ENCODE measurements around the gene CEP120.
"Not testable (repeated sequence)": the region's sequence is repeated elsewhere in the genome, so short reads cannot be mapped to it uniquely, and the experiment has no call there.

The CEP120 gene

DNA sequence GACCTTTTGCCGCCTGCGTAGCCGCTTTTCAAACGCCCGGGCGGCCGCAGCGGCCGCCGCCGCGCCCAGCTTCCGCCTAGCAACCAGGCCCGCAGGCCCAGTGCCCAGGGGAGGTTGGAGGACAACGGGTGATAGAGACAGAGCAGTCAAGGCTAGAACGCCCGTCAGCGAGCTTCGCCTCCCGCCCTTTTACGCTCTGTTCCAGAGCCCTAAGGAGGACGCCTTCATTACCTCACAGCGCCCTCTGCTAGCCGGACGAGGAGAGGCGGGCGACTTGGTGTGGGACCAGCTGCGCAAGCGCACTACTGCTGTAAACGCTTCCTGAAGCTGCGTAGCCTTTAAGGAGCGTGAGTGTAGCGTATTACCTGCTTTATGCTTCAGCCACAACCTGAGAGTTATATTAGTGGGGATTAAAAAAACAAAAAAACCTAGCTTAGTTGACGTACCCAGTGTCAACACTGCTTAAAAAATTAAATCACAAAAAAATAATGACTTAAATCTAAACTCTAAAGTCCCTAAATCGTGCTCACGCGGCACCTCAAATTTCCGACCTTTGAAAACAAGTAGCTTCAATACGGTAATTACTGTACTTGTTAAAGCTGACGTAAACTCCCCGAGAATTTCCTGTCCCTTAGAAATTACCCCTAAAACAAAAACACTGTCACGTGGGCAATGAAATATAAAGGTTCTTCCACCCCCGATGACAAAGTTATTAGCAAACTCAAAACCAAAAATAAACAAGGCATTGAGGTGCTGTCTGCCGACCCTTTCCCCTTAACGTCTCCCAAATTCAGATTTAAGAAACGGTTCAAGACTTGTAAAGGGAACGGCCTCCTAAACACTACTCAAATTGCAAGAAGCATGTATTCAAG, at the start of gene CEP120:
TSS of gene CEP120 (minus strand) at position 126 of the 872 bp plus-strand sequence. CDS start 405 bp downstream, outside the sequence.
- Histone ChIP-seq H3K4me3 (ENCODE audit: low read length) (peak within 1 kb of the TSS; percentile 72), H3K27ac (ENCODE audit: low read depth, low read length) (peak within 1 kb of the TSS; percentile 76), H3K4me1 (ENCODE audit: control insufficient read depth, insufficient read depth, low read length) (peaks cover 5% of the 10 kb centered on the region), H3K27me3 (ENCODE audit: control insufficient read depth, insufficient read depth, low read length) (no peaks in the 10 kb centered on the region), H3K36me3 (ENCODE audit: control insufficient read depth, insufficient read depth, low read length) (peaks cover 2% of the 10 kb centered on the region), H3K9ac (ENCODE audit: low read length) (peak within 1 kb of the TSS; percentile 46)

DNA sequence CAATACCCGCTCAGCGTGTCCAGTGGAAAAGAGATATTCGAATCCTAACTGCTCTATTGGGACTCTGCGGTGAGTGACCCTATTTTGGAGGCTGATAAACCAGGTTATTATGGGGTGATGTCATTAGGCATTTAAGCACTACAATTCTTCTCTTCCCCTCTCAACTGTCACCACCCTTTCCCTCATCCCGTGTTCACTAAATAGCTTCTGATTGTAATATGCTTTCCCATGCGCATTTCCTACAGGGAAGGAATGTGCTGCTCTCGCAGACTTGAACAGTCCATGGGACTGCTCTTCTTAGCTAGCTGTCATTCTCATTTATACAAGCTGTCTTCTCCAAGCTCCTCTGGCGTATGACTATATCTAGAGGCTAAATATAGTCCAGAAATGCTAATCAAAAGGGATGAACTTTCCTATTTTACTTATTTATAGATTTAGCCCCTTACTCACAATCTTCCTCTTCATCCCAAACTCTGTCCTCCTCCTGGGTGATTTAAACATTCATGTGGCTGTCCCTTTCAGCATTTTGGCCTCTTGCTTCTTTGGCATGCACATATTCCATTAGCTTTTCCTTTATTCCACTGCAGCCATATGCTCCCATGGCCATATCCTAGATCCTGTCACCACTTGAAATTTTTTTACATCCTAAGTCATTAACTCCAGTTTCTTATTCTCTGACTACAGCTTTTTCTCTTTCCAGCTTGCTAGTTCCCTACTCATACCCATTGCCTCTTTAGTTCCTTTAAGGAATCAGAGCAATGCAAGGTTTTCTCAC, 49.1 kb upstream of the CEP120 start:
- Histone ChIP-seq H3K27ac (ENCODE audit: low read depth, low read length) (no peak overlapping the region), H3K36me3 (ENCODE audit: control insufficient read depth, insufficient read depth, low read length) (no peaks in the 10 kb centered on the region), H3K4me1 (ENCODE audit: control insufficient read depth, insufficient read depth, low read length) (no peaks in the 10 kb centered on the region), H3K9ac (ENCODE audit: low read length) (no peak overlapping the region), H3K27me3 (ENCODE audit: control insufficient read depth, insufficient read depth, low read length) (no peaks in the 10 kb centered on the region), H3K4me3 (ENCODE audit: low read length) (no peak overlapping the region)

DNA sequence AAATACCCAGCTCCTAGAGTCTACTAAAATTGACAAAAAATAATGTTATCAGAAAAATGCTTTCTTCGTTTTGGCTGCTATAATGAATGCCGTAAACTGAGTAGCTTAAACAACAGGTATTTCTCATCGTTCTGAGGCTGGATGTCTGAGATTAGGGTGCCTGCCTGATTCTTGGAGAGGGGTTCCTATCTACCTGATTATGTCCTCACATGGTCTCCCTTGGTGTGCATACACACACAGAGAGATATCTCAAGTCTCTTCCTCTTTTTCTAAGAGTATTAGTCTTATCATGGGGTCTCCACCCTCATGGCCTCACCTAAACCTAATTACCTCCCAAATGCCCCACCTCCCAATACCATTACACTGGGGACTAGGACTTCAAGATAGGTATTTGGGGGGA, 48.2 kb upstream of the CEP120 start:
- Histone ChIP-seq H3K4me3 (ENCODE audit: low read length) (no peak overlapping the region), H3K4me1 (ENCODE audit: control insufficient read depth, insufficient read depth, low read length) (no peaks in the 10 kb centered on the region), H3K27me3 (ENCODE audit: control insufficient read depth, insufficient read depth, low read length) (no peaks in the 10 kb centered on the region), H3K36me3 (ENCODE audit: control insufficient read depth, insufficient read depth, low read length) (no peaks in the 10 kb centered on the region), H3K27ac (ENCODE audit: low read depth, low read length) (no peak overlapping the region), H3K9ac (ENCODE audit: low read length) (no peak overlapping the region)

DNA sequence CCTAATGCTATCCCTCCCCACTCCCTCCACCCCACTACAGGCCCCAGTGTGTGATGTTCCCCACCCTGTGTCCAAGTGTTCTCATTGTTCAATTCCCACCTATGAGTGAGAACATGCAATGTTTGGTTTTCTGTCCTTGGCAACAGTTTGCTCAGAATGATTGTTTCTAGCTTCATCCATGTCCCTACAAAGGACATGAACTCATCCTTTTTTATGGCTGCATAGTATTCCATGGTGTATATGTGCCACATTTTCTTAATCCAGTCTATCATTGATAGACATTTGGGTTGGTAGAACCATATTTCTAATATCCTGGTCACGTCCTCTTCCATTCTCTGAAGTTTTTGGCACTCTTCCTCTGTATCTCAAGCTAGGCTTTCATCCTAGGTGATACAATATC, 43.6 kb upstream of the CEP120 start:
- not testable (repeated sequence) for H3K9ac ChIP-seq (ENCODE audit: low read length); H3K4me3 ChIP-seq (ENCODE audit: low read length); H3K27ac ChIP-seq (ENCODE audit: low read depth, low read length); H3K4me1 ChIP-seq (ENCODE audit: control insufficient read depth, insufficient read depth, low read length); H3K36me3 ChIP-seq (ENCODE audit: control insufficient read depth, insufficient read depth, low read length); H3K27me3 ChIP-seq (ENCODE audit: control insufficient read depth, insufficient read depth, low read length)

DNA sequence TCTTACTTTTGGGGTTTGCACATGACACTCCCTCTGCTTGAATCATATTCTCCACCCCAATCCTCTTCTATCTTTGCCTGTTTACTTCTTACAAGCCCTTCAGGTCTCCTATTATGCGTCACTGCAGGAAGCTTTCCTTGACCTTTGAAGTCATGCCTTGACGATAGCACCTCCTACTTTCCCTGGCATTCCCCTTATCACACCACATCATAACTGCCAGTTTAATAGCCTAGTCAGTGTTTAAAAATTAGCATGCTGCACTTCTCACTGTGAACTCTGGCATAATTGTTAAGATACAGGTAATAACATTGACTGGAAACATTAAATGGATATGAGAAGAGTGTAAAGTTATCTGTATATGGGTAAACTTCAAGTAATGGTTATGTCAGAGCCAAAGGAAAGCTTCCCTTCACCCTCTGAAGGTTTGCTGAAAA, 37.1 kb upstream of the CEP120 start:
- H3K9ac ChIP-seq (ENCODE audit: low read length) = no peak overlapping the region
- no peak overlapping the region for H3K4me3 ChIP-seq (ENCODE audit: low read length)
- no peaks in the 10 kb centered on the region for H3K36me3 ChIP-seq (ENCODE audit: control insufficient read depth, insufficient read depth, low read length)
- no peak overlapping the region for H3K27ac ChIP-seq (ENCODE audit: low read depth, low read length)
- H3K27me3 ChIP-seq (ENCODE audit: control insufficient read depth, insufficient read depth, low read length) = no peaks in the 10 kb centered on the region
- no peaks in the 10 kb centered on the region for H3K4me1 ChIP-seq (ENCODE audit: control insufficient read depth, insufficient read depth, low read length)

DNA sequence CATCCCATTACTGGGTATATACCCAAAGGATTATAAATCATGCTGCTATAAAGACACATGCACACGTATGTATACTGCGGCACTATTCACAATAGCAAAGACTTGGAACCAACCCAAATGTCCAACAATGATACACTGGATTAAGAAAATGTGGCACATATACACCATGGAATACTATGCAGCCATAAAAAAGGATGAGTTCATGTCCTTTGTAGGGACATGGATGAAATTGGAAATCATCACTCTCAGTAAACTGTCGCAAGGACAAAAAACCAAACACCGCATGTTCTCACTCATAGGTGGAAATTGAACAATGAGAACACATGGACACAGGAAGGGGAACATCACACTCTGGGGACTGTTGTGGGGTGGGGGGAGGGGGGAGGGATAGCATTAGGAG, 35.8 kb upstream of the CEP120 start:
- not testable (repeated sequence) for H3K27ac ChIP-seq (ENCODE audit: low read depth, low read length); H3K4me3 ChIP-seq (ENCODE audit: low read length); H3K27me3 ChIP-seq (ENCODE audit: control insufficient read depth, insufficient read depth, low read length); H3K4me1 ChIP-seq (ENCODE audit: control insufficient read depth, insufficient read depth, low read length); H3K36me3 ChIP-seq (ENCODE audit: control insufficient read depth, insufficient read depth, low read length); H3K9ac ChIP-seq (ENCODE audit: low read length)

DNA sequence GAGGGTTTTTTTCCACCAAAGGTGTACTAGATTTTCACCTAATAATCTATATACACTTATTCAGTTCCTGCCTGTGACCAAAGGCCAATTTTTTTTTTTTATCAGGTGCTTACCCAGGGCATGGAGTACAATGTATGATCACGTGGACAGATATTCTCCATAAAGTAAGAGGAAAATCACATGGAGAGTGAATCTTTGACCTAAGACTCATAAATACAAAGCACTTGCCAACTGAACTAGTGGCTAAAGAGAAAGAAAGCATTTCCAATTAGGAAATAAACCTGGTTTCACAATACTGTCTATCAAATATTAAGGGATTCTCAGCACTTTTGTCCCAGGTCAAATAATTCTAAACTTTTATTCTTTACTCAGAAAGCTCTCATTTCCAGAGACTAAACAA, 33.0 kb upstream of the CEP120 start:
- Histone ChIP-seq H3K36me3 (ENCODE audit: control insufficient read depth, insufficient read depth, low read length) (no peaks in the 10 kb centered on the region), H3K27me3 (ENCODE audit: control insufficient read depth, insufficient read depth, low read length) (no peaks in the 10 kb centered on the region), H3K4me3 (ENCODE audit: low read length) (no peak overlapping the region), H3K4me1 (ENCODE audit: control insufficient read depth, insufficient read depth, low read length) (no peaks in the 10 kb centered on the region), H3K9ac (ENCODE audit: low read length) (no peak overlapping the region), H3K27ac (ENCODE audit: low read depth, low read length) (no peak overlapping the region)

DNA sequence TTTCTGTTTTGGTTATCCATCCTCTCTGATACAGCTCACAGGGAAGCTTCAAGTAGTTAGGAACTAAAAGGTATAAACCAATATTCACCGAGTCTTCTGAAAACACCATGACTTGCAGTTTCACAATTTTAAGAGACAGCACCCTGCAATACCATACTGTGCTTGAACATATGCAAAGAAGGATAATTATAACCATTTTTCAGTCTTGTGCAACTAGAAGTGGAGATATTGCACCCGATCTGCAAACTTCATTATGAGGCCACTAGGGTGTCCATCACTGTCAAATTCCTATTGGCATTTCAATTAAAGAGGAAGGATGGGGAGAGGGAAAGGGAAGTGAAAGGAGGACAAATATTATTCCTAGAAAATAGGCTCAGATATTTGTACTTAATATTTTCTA, 32.4 kb upstream of the CEP120 start:
- H3K27me3 ChIP-seq (ENCODE audit: control insufficient read depth, insufficient read depth, low read length) = no peaks in the 10 kb centered on the region
- no peaks in the 10 kb centered on the region for H3K4me1 ChIP-seq (ENCODE audit: control insufficient read depth, insufficient read depth, low read length)
- H3K36me3 ChIP-seq (ENCODE audit: control insufficient read depth, insufficient read depth, low read length) = no peaks in the 10 kb centered on the region
- H3K4me3 ChIP-seq (ENCODE audit: low read length) = no peak overlapping the region
- H3K9ac ChIP-seq (ENCODE audit: low read length) = no peak overlapping the region
- H3K27ac ChIP-seq (ENCODE audit: low read depth, low read length) = no peak overlapping the region

DNA sequence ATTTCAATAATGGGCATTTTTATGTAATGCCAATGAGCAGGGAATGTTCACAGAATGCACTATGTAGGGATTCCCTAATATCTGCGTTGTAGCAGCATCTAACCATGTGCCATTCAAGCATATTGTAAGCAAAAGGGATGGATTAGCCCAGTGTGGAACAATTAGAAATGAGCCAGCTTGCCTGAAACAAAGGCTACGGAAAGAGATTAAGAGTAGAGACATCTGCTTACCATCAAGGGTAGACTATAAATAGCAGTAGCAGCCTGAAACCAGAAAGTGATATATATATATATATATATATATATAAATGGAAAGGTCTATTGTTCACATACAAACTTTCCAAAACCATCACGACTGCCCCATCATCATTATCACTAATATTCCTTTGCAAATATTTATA, 31.9 kb upstream of the CEP120 start:
- Histone ChIP-seq H3K36me3 (ENCODE audit: control insufficient read depth, insufficient read depth, low read length) (no peaks in the 10 kb centered on the region), H3K4me1 (ENCODE audit: control insufficient read depth, insufficient read depth, low read length) (no peaks in the 10 kb centered on the region), H3K27me3 (ENCODE audit: control insufficient read depth, insufficient read depth, low read length) (no peaks in the 10 kb centered on the region), H3K27ac (ENCODE audit: low read depth, low read length) (no peak overlapping the region), H3K4me3 (ENCODE audit: low read length) (no peak overlapping the region), H3K9ac (ENCODE audit: low read length) (no peak overlapping the region)

DNA sequence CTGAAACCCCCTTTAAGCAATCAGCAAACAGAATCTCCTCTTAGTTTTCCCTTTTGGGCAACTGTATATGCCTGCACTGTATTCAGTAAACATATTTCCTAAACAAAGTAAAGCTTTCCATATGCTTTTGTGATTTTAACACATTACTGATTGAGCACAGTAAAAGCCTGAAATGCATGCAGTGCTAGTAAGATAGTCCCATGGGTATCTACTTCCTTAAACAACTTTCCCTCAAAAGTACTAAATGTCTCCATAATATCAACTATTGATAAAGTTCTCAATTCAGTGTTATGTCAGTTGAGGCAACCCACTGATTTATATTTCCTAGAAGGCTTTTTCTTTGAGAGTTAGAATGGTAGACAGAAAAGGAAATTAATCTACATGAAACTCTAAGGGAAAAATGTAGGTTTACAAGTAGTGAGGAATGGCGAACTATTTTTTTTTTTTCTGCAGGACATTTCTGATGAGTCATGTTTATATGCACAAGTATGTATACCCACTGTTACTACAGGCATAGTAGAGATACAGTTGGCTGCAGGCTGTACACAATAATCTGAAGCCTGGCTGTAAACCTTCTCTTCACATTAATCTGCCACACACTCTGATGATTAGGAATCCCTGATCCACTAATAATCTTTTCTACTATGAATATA, 31.2 kb upstream of the CEP120 start:
- no peaks in the 10 kb centered on the region for H3K27me3 ChIP-seq (ENCODE audit: control insufficient read depth, insufficient read depth, low read length)
- H3K4me3 ChIP-seq (ENCODE audit: low read length) = no peak overlapping the region
- H3K27ac ChIP-seq (ENCODE audit: low read depth, low read length) = no peak overlapping the region
- no peak overlapping the region for H3K9ac ChIP-seq (ENCODE audit: low read length)
- no peaks in the 10 kb centered on the region for H3K36me3 ChIP-seq (ENCODE audit: control insufficient read depth, insufficient read depth, low read length)
- no peaks in the 10 kb centered on the region for H3K4me1 ChIP-seq (ENCODE audit: control insufficient read depth, insufficient read depth, low read length)

DNA sequence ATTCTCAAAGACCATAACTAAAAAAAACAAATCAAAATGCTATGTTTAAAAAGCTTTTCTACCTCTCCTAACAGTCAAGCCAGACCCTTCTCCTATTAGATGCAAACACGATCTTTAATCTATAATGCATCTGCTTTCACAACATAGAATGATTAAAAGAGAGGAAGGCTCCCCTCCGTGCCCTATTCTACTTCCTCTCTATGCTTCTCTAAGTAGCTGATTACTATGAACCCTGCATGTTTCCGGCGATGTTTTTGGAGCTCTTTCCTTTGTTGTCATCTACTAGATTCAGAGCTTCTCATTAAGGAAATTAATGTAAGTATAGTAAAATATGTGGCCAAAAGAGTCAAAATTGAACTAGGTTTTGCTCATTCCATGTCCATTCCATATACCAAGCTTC, 29.2 kb upstream of the CEP120 start:
- no peak overlapping the region for H3K4me3 ChIP-seq (ENCODE audit: low read length)
- H3K36me3 ChIP-seq (ENCODE audit: control insufficient read depth, insufficient read depth, low read length) = no peaks in the 10 kb centered on the region
- no peaks in the 10 kb centered on the region for H3K4me1 ChIP-seq (ENCODE audit: control insufficient read depth, insufficient read depth, low read length)
- no peak overlapping the region for H3K27ac ChIP-seq (ENCODE audit: low read depth, low read length)
- H3K9ac ChIP-seq (ENCODE audit: low read length) = no peak overlapping the region
- no peaks in the 10 kb centered on the region for H3K27me3 ChIP-seq (ENCODE audit: control insufficient read depth, insufficient read depth, low read length)

DNA sequence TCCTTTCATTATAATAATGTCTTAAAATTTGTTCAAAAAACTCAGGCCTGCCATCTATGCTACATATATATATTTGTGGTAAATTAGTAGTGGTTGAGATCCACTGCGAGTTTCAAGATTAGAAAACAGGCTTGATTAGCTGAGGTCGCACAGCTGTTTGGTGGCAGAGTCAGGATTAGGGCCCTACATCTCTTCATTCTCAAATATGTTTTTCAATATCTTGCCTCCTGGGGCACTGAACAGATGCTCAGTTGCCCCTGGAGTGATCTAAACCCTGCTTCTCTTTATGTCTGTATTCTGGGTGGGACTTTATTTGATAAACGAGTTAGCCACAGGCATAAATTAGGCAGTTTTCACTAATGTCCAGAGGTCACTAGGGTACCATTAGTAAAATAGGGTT, 27.8 kb upstream of the CEP120 start:
- Histone ChIP-seq H3K9ac (ENCODE audit: low read length) (no peak overlapping the region), H3K4me3 (ENCODE audit: low read length) (no peak overlapping the region), H3K4me1 (ENCODE audit: control insufficient read depth, insufficient read depth, low read length) (no peaks in the 10 kb centered on the region), H3K27me3 (ENCODE audit: control insufficient read depth, insufficient read depth, low read length) (no peaks in the 10 kb centered on the region), H3K36me3 (ENCODE audit: control insufficient read depth, insufficient read depth, low read length) (no peaks in the 10 kb centered on the region), H3K27ac (ENCODE audit: low read depth, low read length) (no peak overlapping the region)

Data from rectal smooth muscle tissue (tissue), 1 donor.